NOMO-1 (cell line): ENCODE results near the gene ZNF57.
A peak's percentile ranks its signal among the peaks of the same experiment; 100 is the strongest.
"Not testable (repeated sequence)": the region's sequence is repeated elsewhere in the genome, so short reads cannot be mapped to it uniquely, and the experiment has no call there.

ENCODE experiments used
- DNase-seq, 2 experiments: peaks; one replicate each; lab custom pipeline; 2025; ENCODE audit not compliant: unreplicated experiment in 2 of 2; lab: John Stamatoyannopoulos, UW

Gene ZNF57

GRCh38 chr19:2900296-2901252 is at the start of gene ZNF57:
ZNF57 (plus strand) TSS chr19:2900928; CDS start chr19:2901046, 118 bp downstream.
- peak; percentile 97 to 98 for DNase-seq

GRCh38 chr19:2852598-2852997 is 48.1 kb upstream of the ZNF57 start:
- no peak for DNase-seq

- no peak for DNase-seq
Observed at GRCh38 chr19:2853015-2853606, 47.6 kb upstream of the ZNF57 start.

GRCh38 chr19:2854849-2855248 is 45.9 kb upstream of the ZNF57 start:
- no peak for DNase-seq

DNA sequence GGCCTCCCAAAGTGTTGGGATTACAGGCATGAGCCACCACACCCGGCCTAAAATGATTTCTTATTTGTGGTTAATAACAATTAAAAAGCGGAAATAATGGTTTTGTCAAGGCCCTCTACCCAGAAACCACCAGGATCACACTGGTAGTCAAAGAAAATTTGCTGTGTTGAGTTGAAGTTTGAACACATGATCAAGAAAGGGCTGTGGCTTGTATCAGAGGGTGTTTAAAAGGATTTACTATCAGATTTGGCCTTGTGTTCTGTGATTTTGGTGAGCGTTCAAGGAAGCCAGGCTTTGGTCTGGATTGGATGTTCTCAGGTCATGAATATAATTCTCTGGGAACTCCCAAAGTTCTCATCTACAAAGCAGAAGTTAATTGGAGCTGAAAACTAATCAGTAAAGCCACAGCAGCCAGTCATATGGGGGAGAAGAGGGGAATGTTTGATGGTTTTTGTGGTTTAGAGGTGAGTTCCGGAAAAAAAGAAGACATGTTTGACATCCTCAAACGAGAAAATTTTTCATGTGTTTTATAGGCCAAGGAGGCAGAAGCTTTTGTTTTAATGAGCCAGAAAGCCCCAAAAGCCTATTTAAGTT is 44.2 kb upstream of the ZNF57 start:
- no peak for DNase-seq

DNA sequence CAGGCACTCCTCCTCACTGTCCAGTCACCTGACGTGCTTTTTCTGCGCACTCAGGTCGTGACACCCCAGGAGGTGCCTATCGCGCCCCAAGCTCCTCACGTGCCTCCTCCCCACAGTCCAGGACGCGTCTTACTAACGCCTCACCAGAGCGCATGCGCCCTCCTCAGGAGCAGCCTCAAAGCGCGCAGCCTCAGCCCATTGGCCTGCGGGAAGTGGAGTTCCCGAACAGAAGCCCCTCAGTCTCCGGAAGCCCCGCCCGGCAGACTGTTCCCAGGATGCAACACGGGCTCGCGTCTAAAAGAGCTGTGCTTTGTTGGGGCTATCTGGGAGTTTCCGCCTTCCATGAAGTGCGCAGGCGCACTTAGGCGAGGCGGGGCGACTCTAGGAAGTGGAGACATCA is 41.9 kb upstream of the ZNF57 start:
- DNase-seq, result no peak

DNA sequence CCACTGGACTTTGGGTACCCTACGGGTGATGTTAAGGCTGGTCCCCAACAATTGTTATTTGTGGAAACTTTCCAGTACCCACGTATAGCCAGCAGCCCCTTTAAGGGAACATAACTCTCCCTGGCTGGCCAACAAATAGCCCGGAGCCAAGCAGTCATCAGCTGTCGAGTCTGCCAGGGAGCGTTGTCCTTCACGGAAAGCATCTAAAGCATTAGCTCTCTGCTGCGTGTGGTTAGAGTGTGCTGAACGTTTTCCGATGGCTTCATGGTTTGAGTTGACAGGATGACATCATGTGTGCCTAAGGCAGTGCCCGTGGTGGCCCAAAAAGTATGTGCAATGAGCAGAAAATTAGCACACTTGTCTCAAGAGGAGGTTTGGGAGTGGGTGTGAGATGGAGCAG is 36.9 kb upstream of the ZNF57 start:
- no peak for DNase-seq

DNA sequence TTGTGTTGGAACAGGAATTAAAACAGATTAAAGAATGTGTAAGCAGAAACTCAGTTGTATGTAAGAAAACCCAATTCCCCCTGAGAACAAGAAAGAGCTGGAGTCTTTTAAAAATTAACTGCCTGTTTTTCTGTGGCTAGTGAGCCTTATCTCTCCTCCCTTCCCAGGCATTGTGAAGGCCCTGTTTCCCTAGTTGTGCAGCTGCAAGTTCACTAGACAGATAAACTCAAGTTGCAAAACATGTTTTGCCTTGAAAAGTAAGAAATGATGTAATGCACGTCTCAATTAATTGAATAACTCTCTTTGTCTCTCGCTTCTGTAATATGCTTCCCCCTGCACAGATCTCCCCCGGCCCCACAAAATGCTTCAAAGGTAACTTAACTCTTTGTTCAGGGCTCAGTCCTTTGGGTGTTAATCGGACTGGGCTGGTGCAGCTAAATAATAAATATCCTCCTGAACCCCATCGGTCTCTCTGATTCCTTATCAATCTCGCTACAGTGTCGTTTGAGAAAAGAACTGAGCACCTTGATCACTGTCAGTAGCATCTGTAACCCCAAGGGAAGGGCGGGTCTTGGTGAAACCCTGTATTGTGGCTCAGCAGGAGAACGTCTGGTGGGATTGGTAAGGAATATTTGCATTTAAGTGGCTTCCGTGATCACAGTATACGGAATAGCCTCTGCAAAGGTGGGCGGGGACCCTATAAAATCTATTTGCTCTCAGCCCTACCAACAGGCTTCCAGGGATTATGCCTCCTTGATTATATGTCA is 35.2 kb upstream of the ZNF57 start:
- no peak for DNase-seq

GRCh38 chr19:2866495-2867024 is 34.2 kb upstream of the ZNF57 start:
- DNase-seq, result no peak

DNA sequence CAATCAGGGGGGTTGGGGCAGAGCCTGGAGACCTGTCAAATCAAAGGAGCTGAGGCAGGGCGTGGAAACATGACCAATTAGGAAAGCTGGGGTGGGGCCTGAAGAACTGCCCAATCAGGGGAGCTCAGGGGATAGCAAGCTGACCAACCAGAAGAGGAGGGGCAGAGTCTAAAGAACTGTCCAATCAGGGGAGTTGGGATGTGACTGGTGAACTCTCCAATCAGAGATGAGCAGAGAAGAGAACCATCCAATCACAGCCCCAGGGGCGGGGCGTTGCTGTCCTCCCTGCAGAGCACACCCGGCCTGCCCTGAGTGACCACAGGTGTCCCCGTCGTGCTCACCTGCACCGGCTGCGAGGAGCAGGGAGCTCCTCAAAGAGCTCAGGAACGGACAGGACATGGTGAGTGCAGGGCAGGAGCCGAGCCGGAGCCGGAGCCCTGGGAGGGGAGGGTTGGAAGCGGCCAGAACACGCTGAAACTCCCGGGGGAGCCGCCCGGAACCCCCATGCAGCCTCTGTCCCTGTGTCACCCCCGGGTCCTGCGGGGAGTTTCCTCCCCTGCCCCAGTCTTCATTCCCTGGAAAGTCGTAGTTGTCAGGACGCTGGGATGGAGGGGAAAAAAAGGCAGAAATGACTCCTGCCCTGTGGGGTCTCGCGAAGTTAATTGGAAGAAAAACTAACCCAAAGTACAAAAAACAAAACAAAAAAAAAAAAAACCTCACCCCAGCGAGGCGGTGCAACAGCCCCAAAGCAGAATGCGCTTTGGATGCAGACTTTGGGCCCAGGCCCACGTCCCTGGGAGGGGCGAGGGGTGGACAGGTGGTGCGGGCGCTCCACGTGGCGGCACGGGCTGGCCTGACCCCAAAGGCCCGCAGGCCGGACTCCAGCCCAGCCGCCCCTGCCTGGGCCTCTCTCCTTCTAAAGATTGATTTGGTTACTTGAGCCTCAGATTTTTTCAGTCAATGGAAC is 33.4 kb upstream of the ZNF57 start, which contains the start of gene ZNF556:
TSS of gene ZNF556 (plus strand) at position 311 of the 967 bp plus-strand sequence. CDS start at position 398, 87 bp downstream.
- peak in 1 of 2 experiments; percentile 28 for DNase-seq

DNA sequence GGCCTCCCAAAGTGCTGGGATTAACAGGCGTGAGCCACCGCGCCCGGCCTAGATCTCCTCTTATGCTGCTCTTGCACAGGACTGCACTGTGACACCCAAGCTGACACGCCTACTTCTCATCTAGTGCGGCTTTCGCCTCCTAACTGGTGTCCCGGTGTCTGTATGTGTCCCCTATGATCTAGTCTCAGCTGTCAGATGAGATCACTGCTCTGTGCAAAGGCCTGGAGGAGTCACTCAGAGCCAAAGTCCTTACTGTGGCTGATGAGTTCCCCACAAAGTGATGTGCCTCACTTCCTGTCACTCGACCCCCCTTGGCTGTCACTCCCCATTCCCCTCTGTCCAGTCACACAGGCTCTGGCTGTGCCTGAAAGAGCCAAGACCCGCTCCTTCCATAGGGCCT is 31.1 kb upstream of the ZNF57 start:
- no peak for DNase-seq

- DNase-seq, result not testable (repeated sequence)
Observed at GRCh38 chr19:2872175-2872574, 28.6 kb upstream of the ZNF57 start.

- DNase-seq, result no peak
Observed at GRCh38 chr19:2877398-2878331, 23.1 kb upstream of the ZNF57 start.

DNA sequence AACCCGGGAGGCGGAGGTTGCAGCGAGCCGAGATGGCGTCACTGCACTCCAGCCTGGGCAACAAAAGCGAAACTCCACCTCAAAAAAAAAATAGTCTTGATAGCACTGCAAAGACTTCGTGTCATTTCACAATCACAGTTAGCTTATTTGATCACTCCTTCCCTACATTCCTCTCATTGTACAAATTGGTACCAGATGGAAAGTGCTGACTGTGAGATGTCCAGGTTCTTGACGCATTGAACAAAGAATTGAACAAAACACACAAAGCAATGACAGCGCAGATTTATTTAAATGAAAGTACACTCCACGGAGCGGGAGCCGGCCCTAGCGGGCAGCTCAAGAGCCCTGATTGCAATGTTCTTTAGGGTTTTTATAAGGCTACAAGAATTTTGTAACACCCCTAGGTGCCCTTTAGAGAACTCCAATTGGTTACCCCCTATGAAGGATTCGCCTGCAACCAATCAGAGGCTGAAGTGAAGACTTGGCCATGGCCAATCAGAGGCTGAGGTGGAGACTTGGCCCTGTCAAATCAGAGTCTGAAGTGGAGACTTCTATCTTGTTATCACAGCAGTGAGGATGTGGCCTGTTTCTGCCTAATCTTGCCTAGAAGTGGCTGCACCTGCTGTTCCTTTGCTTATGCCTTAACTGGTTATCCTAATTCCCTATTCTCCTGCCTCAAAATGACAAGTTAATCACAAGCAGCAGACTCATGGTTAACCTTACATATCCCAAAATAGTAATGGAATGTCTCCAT is 16.9 kb upstream of the ZNF57 start:
- no peak for DNase-seq

DNA sequence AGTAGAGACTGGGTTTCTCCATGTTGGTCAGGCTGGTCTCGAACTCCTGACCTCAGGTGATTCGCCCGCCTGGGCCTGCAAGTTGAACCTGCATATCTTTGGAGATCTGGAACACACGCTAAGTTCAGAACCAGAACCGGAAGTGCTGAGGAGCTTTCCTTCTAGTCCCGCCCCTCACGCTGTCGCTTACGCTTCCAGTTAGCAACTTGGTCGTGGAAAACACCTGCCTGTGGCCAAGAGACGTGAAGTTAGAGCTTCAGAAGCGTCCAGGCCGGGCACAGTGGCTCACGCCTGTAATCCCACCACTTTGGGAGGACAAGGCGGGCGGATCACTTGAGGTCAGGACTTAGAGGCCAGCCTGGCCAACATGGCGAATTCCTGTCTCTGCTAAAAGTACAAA is 15.0 kb upstream of the ZNF57 start:
- no peak for DNase-seq

DNA sequence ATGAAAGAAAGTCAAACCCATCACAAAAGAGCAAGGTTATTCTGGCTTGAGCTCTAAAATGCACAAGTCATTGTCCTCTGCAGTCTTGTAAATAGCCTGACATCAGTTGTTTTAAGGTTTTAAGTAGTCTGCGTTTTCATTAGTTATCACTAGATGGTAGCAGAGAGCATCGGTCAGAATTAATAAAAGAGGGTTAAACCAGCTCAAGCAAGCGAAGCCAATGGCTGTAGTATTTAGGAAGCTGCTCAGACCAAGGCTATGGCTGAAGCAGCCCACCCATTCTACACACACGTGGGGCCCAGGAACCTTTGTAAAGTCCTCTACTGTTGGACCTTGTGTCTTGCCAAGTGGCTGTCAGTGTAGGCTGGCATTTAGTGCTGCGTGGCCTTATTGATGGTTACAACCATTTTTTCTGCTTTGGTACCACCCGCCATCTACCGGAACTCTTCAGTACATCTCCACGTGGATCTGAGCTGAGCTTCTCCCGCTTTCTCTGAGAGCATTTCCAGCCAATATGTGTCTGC is 13.3 kb upstream of the ZNF57 start:
- DNase-seq, result peak in 1 of 2 experiments; percentile 42

DNA sequence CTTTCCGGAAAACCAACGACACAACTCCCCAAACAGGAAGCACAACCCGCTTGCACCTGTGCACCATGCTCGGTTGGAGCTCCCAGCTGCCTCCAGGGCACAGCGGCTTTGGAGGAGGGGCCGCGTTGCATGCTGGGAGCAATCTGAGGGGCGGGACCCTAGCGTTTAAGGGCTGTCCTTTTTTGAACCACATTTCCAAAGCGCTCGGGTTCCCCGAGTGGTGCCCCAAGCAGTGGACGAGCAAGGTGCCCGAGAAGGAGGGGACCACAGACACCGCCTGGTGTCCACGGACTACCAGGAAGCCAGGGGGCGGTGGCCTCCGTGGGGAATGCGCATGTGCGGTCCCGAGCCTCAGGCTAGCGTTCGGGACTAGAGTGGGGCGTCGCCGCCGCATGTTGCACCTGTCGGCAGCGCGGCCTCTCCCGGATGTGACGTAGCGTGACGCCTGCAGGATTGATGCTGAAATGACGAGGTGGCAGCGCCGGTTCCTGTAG is 11.9 kb upstream of the ZNF57 start:
- no peak for DNase-seq
